OCI-LY1 (cell line): ENCODE data around the gene INSRR.

ENCODE experiments used
- H2AFZ ChIP-seq: fragments of 200-600 bp; sonication (generic), shearing (Covaris generic); 2 replicates; pipeline ENCODE4 v1.6.0; 2014; ENCODE audit warnings: antibody characterized with exemption, mild to moderate bottlenecking, low read length
- H3F3A ChIP-seq: fragments of 200-600 bp; sonication (generic), shearing (Covaris generic); 2 replicates; pipeline ENCODE4 v1.6.0; 2014; ENCODE audit warnings: mild to moderate bottlenecking, antibody characterized with exemption, low read length, moderate library complexity; ENCODE audit not compliant: insufficient read depth
- H3K27ac ChIP-seq: fragments of 200-600 bp; sonication (generic); 2 replicates; pipeline ENCODE4 v1.5.1; 2014; ENCODE audit warnings: low read length, mixed run types, mild to moderate bottlenecking, low read depth; ENCODE audit not compliant: poor library complexity, severe bottlenecking
- H3K27me3 ChIP-seq: fragments of 200-600 bp; sonication (generic); 2 replicates; pipeline ENCODE4 v1.6.0; 2014; ENCODE audit warnings: antibody characterized with exemption, mild to moderate bottlenecking, low read length, moderate library complexity; ENCODE audit not compliant: insufficient read depth
- H3K36me3 ChIP-seq: fragments of 200-600 bp; sonication (generic); 2 replicates; pipeline ENCODE4 v1.6.1; 2014; ENCODE audit warnings: mild to moderate bottlenecking, antibody characterized with exemption, low read length, moderate library complexity, mixed read lengths; ENCODE audit not compliant: insufficient read depth
- H3K4me1 ChIP-seq: fragments of 200-600 bp; sonication (generic); 2 replicates; pipeline ENCODE4 v1.5.1; 2014; ENCODE audit warnings: mild to moderate bottlenecking, low read length, moderate library complexity; ENCODE audit not compliant: insufficient read depth, severe bottlenecking
- H3K4me2 ChIP-seq: fragments of 200-600 bp; sonication (generic), shearing (Covaris generic); 2 replicates; pipeline ENCODE4 v1.6.1; 2014; ENCODE audit warnings: low read length
- H3K4me3 ChIP-seq: fragments of 200-600 bp; sonication (generic); 2 replicates; pipeline ENCODE4 v1.5.1; 2014; ENCODE audit warnings: low read length, low read depth, mild to moderate bottlenecking, mixed read lengths; ENCODE audit not compliant: poor library complexity, severe bottlenecking
- H3K79me2 ChIP-seq: fragments of 200-600 bp; shearing (Covaris generic); 2 replicates; pipeline ENCODE4 v1.6.1; 2016; ENCODE audit warnings: mixed run types, low read length, mixed read lengths; ENCODE audit not compliant: insufficient read depth
- H3K9ac ChIP-seq: fragments of 200-600 bp; sonication (generic), shearing (Covaris generic); 2 replicates; pipeline ENCODE4 v1.6.1; 2014; ENCODE audit warnings: mild to moderate bottlenecking, low read length, mixed read lengths
- H3K9me2 ChIP-seq: fragments of 200-600 bp; sonication (generic), shearing (Covaris generic); 2 replicates; pipeline ENCODE4 v1.6.1; 2014; ENCODE audit warnings: low read depth, mild to moderate bottlenecking, low read length, mixed read lengths
- H3K9me3 ChIP-seq: fragments of 200-600 bp; shearing (Covaris generic); 2 replicates; pipeline ENCODE4 v1.6.1; 2014; ENCODE audit warnings: low read length, mixed read lengths
- H4K20me1 ChIP-seq: fragments of 200-600 bp; sonication (generic), shearing (Covaris generic); 2 replicates; pipeline ENCODE4 v1.6.0; 2016; ENCODE audit warnings: mild to moderate bottlenecking, low read length; ENCODE audit not compliant: insufficient read depth
- CTCF ChIP-seq: fragments of 200-600 bp; sonication (generic), shearing (Covaris generic); IDR thresholded peaks from 2 replicates; pipeline ENCODE4 v1.5.1; 2017; ENCODE audit warnings: mild to moderate bottlenecking, antibody characterized with exemption, low read length, moderate library complexity, mixed read lengths
- EZH2 ChIP-seq: fragments of 200-600 bp; sonication (generic), shearing (Covaris generic); IDR thresholded peaks from 2 replicates; pipeline ENCODE4 v1.8.0; 2017; ENCODE audit warnings: borderline replicate concordance, mixed run types, mild to moderate bottlenecking, antibody characterized with exemption, low read length, moderate library complexity, mixed read lengths

Gene INSRR

GRCh38 chr1:156803086-156803851 lies 55.6 kb downstream of the INSRR start:
- no peak overlapping the region for H3K27ac ChIP-seq
- H3F3A ChIP-seq: no peaks in the 10 kb centered on the region
- H3K27me3 ChIP-seq: no peaks in the 10 kb centered on the region
- H3K4me1 ChIP-seq: no peaks in the 10 kb centered on the region
- no peak overlapping the region for H3K4me3 ChIP-seq
- H3K4me2 ChIP-seq: no peak overlapping the region
- H4K20me1 ChIP-seq: no peaks in the 10 kb centered on the region
- H3K9me3 ChIP-seq: no peaks in the 10 kb centered on the region
- H3K79me2 ChIP-seq: no peaks in the 10 kb centered on the region
- TF ChIP-seq CTCF: no peak
- H2AFZ ChIP-seq: no peak overlapping the region
- peaks cover 40% of the 10 kb centered on the region for H3K36me3 ChIP-seq
- no peak overlapping the region for H3K9ac ChIP-seq
- H3K9me2 ChIP-seq: no peaks in the 10 kb centered on the region

GRCh38 chr1:156802421-156802935 lies 56.4 kb downstream of the INSRR start:
- H3K4me3 ChIP-seq: no peak overlapping the region
- no peaks in the 10 kb centered on the region for H3K9me2 ChIP-seq
- H3K4me2 ChIP-seq: no peak overlapping the region
- H3F3A ChIP-seq: no peaks in the 10 kb centered on the region
- TF ChIP-seq CTCF: no peak
- no peak for TF ChIP-seq EZH2
- H3K36me3 ChIP-seq: peaks cover 48% of the 10 kb centered on the region
- H3K27me3 ChIP-seq: no peaks in the 10 kb centered on the region
- no peak overlapping the region for H3K27ac ChIP-seq
- no peak overlapping the region for H2AFZ ChIP-seq
- no peaks in the 10 kb centered on the region for H3K9me3 ChIP-seq
- no peaks in the 10 kb centered on the region for H3K4me1 ChIP-seq
- H3K9ac ChIP-seq: no peak overlapping the region
- no peaks in the 10 kb centered on the region for H4K20me1 ChIP-seq
- H3K79me2 ChIP-seq: no peaks in the 10 kb centered on the region

GRCh38 chr1:156801409-156802121 lies 57.4 kb downstream of the INSRR start:
- Histone ChIP-seq H3K4me3 (no peak overlapping the region), H3K9me2 (no peaks in the 10 kb centered on the region), H3K27me3 (no peaks in the 10 kb centered on the region), H3K79me2 (no peaks in the 10 kb centered on the region), H2AFZ (no peak overlapping the region), H3F3A (no peaks in the 10 kb centered on the region), H3K36me3 (peaks cover 57% of the 10 kb centered on the region), H3K27ac (no peak overlapping the region), H3K4me2 (no peak overlapping the region), H4K20me1 (no peaks in the 10 kb centered on the region), H3K9ac (no peak overlapping the region), H3K9me3 (no peaks in the 10 kb centered on the region), H3K4me1 (peaks cover under 1% of the 10 kb centered on the region)
- TF ChIP-seq CTCF (no peak), EZH2 (no peak)
